NCI-H2196 (cell line): ENCODE data around the gene CDH9.

Experiments
- DNase-seq: peaks from one replicate; lab custom pipeline; 2025; ENCODE audit not compliant: unreplicated experiment; lab: John Stamatoyannopoulos, UW

The CDH9 gene

GRCh38 chr5:27038476-27038875, at the start of gene CDH9:
Gene CDH9, minus strand, starts transcription at chr5:27038586. Its CDS starts 50,253 bp downstream, at chr5:26988333.
- no peak for DNase-seq

- DNase-seq: no peak
Measured at GRCh38 chr5:27087747-27088146, 49.4 kb upstream of the CDH9 start.

GRCh38 chr5:27083449-27084415, 45.3 kb upstream of the CDH9 start:
- no peak for DNase-seq

- DNase-seq: no peak
Measured at GRCh38 chr5:27080147-27080546, 41.8 kb upstream of the CDH9 start.

- DNase-seq: no peak
Measured at GRCh38 chr5:27062451-27062850, 24.1 kb upstream of the CDH9 start.

- DNase-seq: no peak
Measured at GRCh38 chr5:27048510-27048909, 10.1 kb upstream of the CDH9 start.

- no peak for DNase-seq
Measured at GRCh38 chr5:27041372-27041771, 3.0 kb upstream of the CDH9 start.

GRCh38 chr5:27034565-27034964, 3.8 kb downstream of the CDH9 start:
- DNase-seq: no peak

GRCh38 chr5:27026801-27027200, 11.6 kb downstream of the CDH9 start:
- DNase-seq: no peak

- no peak for DNase-seq
Measured at GRCh38 chr5:27026063-27026462, 12.3 kb downstream of the CDH9 start.

GRCh38 chr5:27021471-27021870, 16.9 kb downstream of the CDH9 start:
- no peak for DNase-seq

- DNase-seq: no peak
Measured at GRCh38 chr5:27020973-27021372, 17.4 kb downstream of the CDH9 start.

- no peak for DNase-seq
Measured at GRCh38 chr5:27015758-27016157, 22.6 kb downstream of the CDH9 start.

GRCh38 chr5:27011274-27011673, 27.1 kb downstream of the CDH9 start:
- DNase-seq: no peak

GRCh38 chr5:27010646-27011045, 27.7 kb downstream of the CDH9 start:
- DNase-seq: no peak

GRCh38 chr5:27009540-27009915, 28.9 kb downstream of the CDH9 start:
- no peak for DNase-seq

GRCh38 chr5:27008604-27009539, 29.5 kb downstream of the CDH9 start:
- no peak for DNase-seq

GRCh38 chr5:27007121-27007520, 31.3 kb downstream of the CDH9 start:
- no peak for DNase-seq

- DNase-seq: no peak
Measured at GRCh38 chr5:26986985-26987384, 51.4 kb downstream of the CDH9 start.

GRCh38 chr5:26981750-26982149, 56.6 kb downstream of the CDH9 start:
- DNase-seq: no peak

- DNase-seq: no peak
Measured at GRCh38 chr5:26959290-26959689, 79.1 kb downstream of the CDH9 start.

- no peak for DNase-seq
Measured at GRCh38 chr5:26955161-26955560, 83.2 kb downstream of the CDH9 start.
